H9 (cell line): ENCODE measurements around the gene ZFYVE19. TPM values are rescaled to one million over a fixed set of nuclear protein-coding genes. Genes with fewer than 3 reads are reported as not detected.

ENCODE experiments used
- DNase-seq: peaks from one replicate; pipeline ENCODE4 v3.0.0-alpha.2; 2017
- H2AFZ ChIP-seq: one replicate; pipeline ENCODE4 v1.6.1; 2013; ENCODE audit warnings: mild to moderate bottlenecking, low read length, control low read depth, moderate library complexity
- H2AK5ac ChIP-seq: 2 replicates; pipeline ENCODE4 v1.6.1; 2013; ENCODE audit warnings: low read length, control low read depth, mixed read lengths; ENCODE audit not compliant: insufficient read length
- H2BK120ac ChIP-seq: one replicate; pipeline ENCODE4 v1.6.1; 2013; ENCODE audit warnings: low read depth, mild to moderate bottlenecking, low read length, control low read depth, inconsistent platforms; ENCODE audit not compliant: poor library complexity, severe bottlenecking
- H2BK12ac ChIP-seq: 2 replicates; pipeline ENCODE4 v1.6.1; 2013; ENCODE audit warnings: low read length, control low read depth, mixed read lengths, low read depth; ENCODE audit not compliant: insufficient read length
- H2BK15ac ChIP-seq: 2 replicates; pipeline ENCODE4 v1.6.1; 2013; ENCODE audit warnings: low read depth, low read length, control low read depth
- H2BK20ac ChIP-seq: one replicate; pipeline ENCODE4 v1.6.1; 2013; ENCODE audit warnings: low read depth, mild to moderate bottlenecking, low read length, control low read depth, inconsistent platforms; ENCODE audit not compliant: poor library complexity, severe bottlenecking
- H2BK5ac ChIP-seq: 2 replicates; pipeline ENCODE4 v1.6.1; 2013; ENCODE audit warnings: low read length, control low read depth, mixed read lengths; ENCODE audit not compliant: insufficient read length
- H3K14ac ChIP-seq: 2 replicates; pipeline ENCODE4 v1.6.1; 2013; ENCODE audit warnings: low read length, control low read depth; ENCODE audit not compliant: insufficient read depth
- H3K18ac ChIP-seq: 2 replicates; pipeline ENCODE4 v1.6.1; 2013; ENCODE audit warnings: low read depth, mild to moderate bottlenecking, mixed read lengths, low read length, control low read depth; ENCODE audit not compliant: insufficient read length
- H3K23ac ChIP-seq: 2 replicates; pipeline ENCODE4 v1.6.1; 2013; ENCODE audit warnings: low read length, control low read depth, mixed read lengths, low read depth; ENCODE audit not compliant: insufficient read length
- H3K23me2 ChIP-seq: 2 replicates; pipeline ENCODE4 v1.6.1; 2013; ENCODE audit warnings: low read depth, mild to moderate bottlenecking, mixed read lengths, low read length, control low read depth; ENCODE audit not compliant: insufficient read length, poor library complexity, severe bottlenecking
- H3K27ac ChIP-seq: 2 replicates; pipeline ENCODE4 v1.5.1; 2013; ENCODE audit warnings: low read length, control low read depth, mixed read lengths, low read depth; ENCODE audit not compliant: insufficient read length
- H3K27me3 ChIP-seq: 2 replicates; pipeline ENCODE4 v1.6.1; 2013; ENCODE audit warnings: low read length, control low read depth, inconsistent platforms; ENCODE audit not compliant: insufficient read depth
- H3K4ac ChIP-seq: 2 replicates; pipeline ENCODE4 v1.6.1; 2013; ENCODE audit warnings: low read depth, mild to moderate bottlenecking, control low read depth, inconsistent platforms, low read length, moderate library complexity
- H3K4me1 ChIP-seq: 2 replicates; pipeline ENCODE4 v1.6.1; 2013; ENCODE audit warnings: low read length, control low read depth, inconsistent platforms; ENCODE audit not compliant: insufficient read depth
- H3K4me2 ChIP-seq: 2 replicates; pipeline ENCODE4 v1.6.1; 2013; ENCODE audit warnings: low read length, control low read depth, mixed read lengths; ENCODE audit not compliant: insufficient read length, insufficient read depth
- H3K56ac ChIP-seq: 2 replicates; pipeline ENCODE4 v1.6.1; 2013; ENCODE audit warnings: low read depth, mild to moderate bottlenecking, mixed read lengths, low read length, control low read depth; ENCODE audit not compliant: insufficient read length
- H3K79me1 ChIP-seq: 2 replicates; pipeline ENCODE4 v1.6.1; 2013; ENCODE audit warnings: low read depth, mild to moderate bottlenecking, moderate library complexity, low read length, control low read depth, inconsistent platforms; ENCODE audit not compliant: insufficient read depth, poor library complexity, severe bottlenecking
- H3K79me2 ChIP-seq: 2 replicates; pipeline ENCODE4 v1.6.1; 2013; ENCODE audit warnings: low read length, control low read depth, inconsistent platforms; ENCODE audit not compliant: insufficient read depth
- H3K9ac ChIP-seq: 2 replicates; pipeline ENCODE4 v1.6.1; 2013; ENCODE audit warnings: low read length, control low read depth, mixed read lengths; ENCODE audit not compliant: insufficient read length; ENCODE audit errors: extremely low read depth
- H3K9me3 ChIP-seq: one replicate; pipeline ENCODE4 v1.6.1; 2013; ENCODE audit warnings: low read depth, low read length, inconsistent platforms; ENCODE audit not compliant: control insufficient read depth
- H3T11ph ChIP-seq: one replicate; pipeline ENCODE4 v1.6.1; 2013; ENCODE audit warnings: mild to moderate bottlenecking, low read length, control low read depth, inconsistent platforms
- H4K20me1 ChIP-seq: one replicate; pipeline ENCODE4 v1.6.1; 2013; ENCODE audit not compliant: control insufficient read depth, insufficient read length, insufficient read depth
- H4K5ac ChIP-seq: 2 replicates; pipeline ENCODE4 v1.6.1; 2013; ENCODE audit warnings: low read depth, mild to moderate bottlenecking, mixed read lengths, low read length, control low read depth; ENCODE audit not compliant: insufficient read length
- H4K8ac ChIP-seq: replicated peaks from 2 replicates; pipeline ENCODE4 v1.6.1; 2013; ENCODE audit warnings: low read length, control low read depth, mixed read lengths, low read depth; ENCODE audit not compliant: insufficient read length
- H4K91ac ChIP-seq: 2 replicates; pipeline ENCODE4 v1.6.1; 2013; ENCODE audit warnings: low read depth, mild to moderate bottlenecking, moderate library complexity, mixed read lengths, low read length, control low read depth; ENCODE audit not compliant: insufficient read length
- H3K27ac Mint-ChIP-seq, 3 experiments: 2 replicates in 2 of 3; 3 replicates in 1 of 3; pipeline ENCODE4 v1.8.0; 2020 to 2021; ENCODE audit warnings: mixed read lengths in 3 of 3, mild to moderate bottlenecking in 1 of 3, moderate library complexity in 1 of 3
- H3K27me3 Mint-ChIP-seq: 2 replicates; pipeline ENCODE4 v1.8.0; 2021; ENCODE audit warnings: low read depth, mild to moderate bottlenecking, moderate library complexity, mixed read lengths
- H3K36me3 Mint-ChIP-seq, 3 experiments: 2 replicates in 2 of 3; 3 replicates in 1 of 3; pipeline ENCODE4 v1.8.0; 2020 to 2021; ENCODE audit warnings: low read depth in 3 of 3, mixed read lengths in 3 of 3; ENCODE audit not compliant: insufficient read depth in 1 of 3
- H3K4me1 Mint-ChIP-seq, 2 experiments: 2 replicates each; pipeline ENCODE4 v1.8.0; 2020; ENCODE audit warnings: mixed read lengths in 2 of 2
- H3K4me3 Mint-ChIP-seq, 2 experiments: 2 replicates in 1 of 2; 3 replicates in 1 of 2; pipeline ENCODE4 v1.8.0; 2020 to 2021; ENCODE audit warnings: mild to moderate bottlenecking in 2 of 2, mixed read lengths in 2 of 2, moderate library complexity in 1 of 2
- H3K9me3 Mint-ChIP-seq, 2 experiments: 2 replicates in 1 of 2; 3 replicates in 1 of 2; pipeline ENCODE4 v1.8.0; 2020; ENCODE audit warnings: mild to moderate bottlenecking in 2 of 2, mixed read lengths in 2 of 2, moderate library complexity in 1 of 2
- CTCF ChIP-seq: fragments of 200-600 bp; sonication (generic); conservative IDR thresholded peaks from 3 replicates; pipeline ENCODE4 v1.8.0; 2021; ENCODE audit warnings: antibody characterized with exemption, mild to moderate bottlenecking
- WGBS: extraction: QIAGEN DNeasy Blood & Tissue Kit; methylation state at CpG from one replicate; pipeline ENCODE4 v1.1.7; 2013; ENCODE audit warnings: missing lambda C conversion rate, low lambda C conversion rate, mixed read lengths; ENCODE audit not compliant: insufficient read length; ENCODE audit errors: extremely low coverage; 5-methylcytosine and 5-hydroxymethylcytosine counted together
- total RNA-seq: library from RNA; stranded (reverse); gene quantifications from 2 replicates; pipeline ENCODE4 v1.2.1, GENCODE V29; 2021

Gene ZFYVE19
- total RNA-seq, 1 experiment from 2014 or later, result 11.3 TPM

GRCh38 chr15:40831861-40832260, 25.0 kb downstream of the ZFYVE19 start:
- Histone ChIP-seq H4K8ac (no peak overlapping the region), H3K56ac (no peak overlapping the region), H2BK12ac (no peak overlapping the region), H2AFZ (no peak overlapping the region), H3K27me3 (no peaks in the 10 kb centered on the region), H2BK20ac (no peak overlapping the region), H3K79me2 (no peaks in the 10 kb centered on the region), H2AK5ac (no peak overlapping the region), H3K79me1 (no peaks in the 10 kb centered on the region), H4K91ac (no peak overlapping the region), H4K5ac (no peak overlapping the region), H3K27ac (no peak overlapping the region), H3K18ac (no peak overlapping the region), H3K23ac (no peak overlapping the region), H2BK120ac (no peak overlapping the region), H3K14ac (no peak overlapping the region), H2BK5ac (no peak overlapping the region), H3K9ac (no peak overlapping the region), H3K9me3 (no peaks in the 10 kb centered on the region), H3T11ph (no peak overlapping the region), H2BK15ac (no peak overlapping the region), H3K4me2 (no peak overlapping the region), H4K20me1 (no peaks in the 10 kb centered on the region), H3K23me2 (no peaks in the 10 kb centered on the region), H3K4ac (no peak overlapping the region), H3K4me1 (peaks cover 2% of the 10 kb centered on the region; the same call in 1 of the 2 replicates)
- TF ChIP-seq CTCF, result no peak
- Mint-ChIP-seq H3K9me3 (no peaks in the 10 kb centered on the region), H3K27me3 (no peaks in the 10 kb centered on the region), H3K4me1 (peaks cover 9% of the 10 kb centered on the region in 2 experiments), H3K27ac (no peak overlapping the region), H3K4me3 (no peak overlapping the region), H3K36me3 (peaks cover 0 to 2% (median 0%) of the 10 kb centered on the region in 3 experiments; a peak in 1 of 7 replicates)
- no CpG with 5 or more reads among the region's 1 CpG for WGBS
- no peak for DNase-seq
